Endodermal cell (in vitro differentiated cells): ENCODE results near the gene SNX6. TPM values are rescaled to one million over a fixed set of nuclear protein-coding genes. Genes with fewer than 3 reads are reported as not detected.

Experiments
- DNase-seq: peaks from one replicate; pipeline ENCODE4 v3.0.0-alpha.2; 2017
- H3K27ac ChIP-seq: 2 replicates; pipeline ENCODE4 v1.5.1; 2013; ENCODE audit warnings: mild to moderate bottlenecking, low read depth, low read length, moderate library complexity
- H3K27me3 ChIP-seq: 2 replicates; pipeline ENCODE4 v1.6.1; 2013; ENCODE audit warnings: mild to moderate bottlenecking, low read length, moderate library complexity; ENCODE audit not compliant: insufficient read depth, control insufficient read depth, poor library complexity, severe bottlenecking
- H3K36me3 ChIP-seq: 2 replicates; pipeline ENCODE4 v1.7.0; 2013; ENCODE audit warnings: mild to moderate bottlenecking, low read length, moderate library complexity; ENCODE audit not compliant: control insufficient read depth, insufficient read depth
- H3K4me1 ChIP-seq: one replicate; pipeline ENCODE4 v1.7.0; 2013; ENCODE audit warnings: low read length; ENCODE audit not compliant: control insufficient read depth, insufficient read depth
- H3K4me3 ChIP-seq: 2 replicates; pipeline ENCODE4 v1.5.1; 2013; ENCODE audit warnings: mild to moderate bottlenecking, low read length, moderate library complexity
- H3K9ac ChIP-seq: 2 replicates; pipeline ENCODE4 v1.6.1; 2013; ENCODE audit warnings: mild to moderate bottlenecking, low read length, moderate library complexity; ENCODE audit not compliant: poor library complexity, severe bottlenecking; ENCODE audit errors: extremely low read depth
- H3K9me3 ChIP-seq: 2 replicates; pipeline ENCODE4 v1.6.1; 2013; ENCODE audit warnings: mild to moderate bottlenecking, low read length, moderate library complexity; ENCODE audit not compliant: control insufficient read depth
- H3K27ac Mint-ChIP-seq: 2 replicates; pipeline ENCODE4 v1.8.0; 2020; ENCODE audit warnings: mixed read lengths
- H3K27me3 Mint-ChIP-seq: 2 replicates; pipeline ENCODE4 v1.8.0; 2021; ENCODE audit warnings: mild to moderate bottlenecking, mixed read lengths; ENCODE audit not compliant: insufficient read depth
- H3K36me3 Mint-ChIP-seq: 2 replicates; pipeline ENCODE4 v1.8.0; 2020; ENCODE audit warnings: low read depth, mixed read lengths
- H3K4me1 Mint-ChIP-seq: 2 replicates; pipeline ENCODE4 v1.8.0; 2020; ENCODE audit warnings: mixed read lengths
- H3K4me3 Mint-ChIP-seq: 2 replicates; pipeline ENCODE4 v1.8.0; 2020; ENCODE audit warnings: mild to moderate bottlenecking, moderate library complexity, mixed read lengths
- H3K9me3 Mint-ChIP-seq: 2 replicates; pipeline ENCODE4 v1.8.0; 2020; ENCODE audit warnings: mild to moderate bottlenecking, mixed read lengths
- WGBS, 2 experiments: methylation state at CpG; one replicate each; pipeline versions ENCODE4 v1.1.5 to v1.1.7; 2013; ENCODE audit warnings: missing lambda C conversion rate in 2 of 2, mixed read lengths in 1 of 2; ENCODE audit not compliant: insufficient coverage in 1 of 2, insufficient read length in 1 of 2; 5-methylcytosine and 5-hydroxymethylcytosine counted together
- total RNA-seq, 2 donors: library from RNA; stranded (reverse); fragmentation: NEBNext Ultra II Directional in 1 of 2; extraction: Animal tissue kit (Norgen Biotek cat#: 25700) in 1 of 2; gene quantifications; 2 replicates in 1 of 2; 3 replicates in 1 of 2; pipeline ENCODE4 v1.2.1, GENCODE V29; 2021
- TF ChIP-seq, protein P1 (sequence below): fragments of 200-600 bp; sonication (generic); conservative IDR thresholded peaks from 2 replicates; pipeline ENCODE4 v1.5.0; 2021; ENCODE audit warnings: antibody characterized with exemption, mild to moderate bottlenecking

The SNX6 gene
- total RNA-seq, 2 donors from 2014 or later, result 69.6 to 73.2 TPM

GRCh38 chr14:34610101-34610500 is 19.8 kb downstream of the SNX6 start:
- H3K9me3 ChIP-seq, result no peaks in the 10 kb centered on the region
- H3K4me1 ChIP-seq, result no peaks in the 10 kb centered on the region
- no peak overlapping the region for H3K9ac ChIP-seq
- Mint-ChIP-seq H3K4me3 (no peak overlapping the region), H3K36me3 (peaks cover 41% of the 10 kb centered on the region), H3K9me3 (no peaks in the 10 kb centered on the region), H3K27me3 (no peaks in the 10 kb centered on the region), H3K4me1 (no peaks in the 10 kb centered on the region), H3K27ac (no peak overlapping the region)
- TF ChIP-seq, protein P1, sequence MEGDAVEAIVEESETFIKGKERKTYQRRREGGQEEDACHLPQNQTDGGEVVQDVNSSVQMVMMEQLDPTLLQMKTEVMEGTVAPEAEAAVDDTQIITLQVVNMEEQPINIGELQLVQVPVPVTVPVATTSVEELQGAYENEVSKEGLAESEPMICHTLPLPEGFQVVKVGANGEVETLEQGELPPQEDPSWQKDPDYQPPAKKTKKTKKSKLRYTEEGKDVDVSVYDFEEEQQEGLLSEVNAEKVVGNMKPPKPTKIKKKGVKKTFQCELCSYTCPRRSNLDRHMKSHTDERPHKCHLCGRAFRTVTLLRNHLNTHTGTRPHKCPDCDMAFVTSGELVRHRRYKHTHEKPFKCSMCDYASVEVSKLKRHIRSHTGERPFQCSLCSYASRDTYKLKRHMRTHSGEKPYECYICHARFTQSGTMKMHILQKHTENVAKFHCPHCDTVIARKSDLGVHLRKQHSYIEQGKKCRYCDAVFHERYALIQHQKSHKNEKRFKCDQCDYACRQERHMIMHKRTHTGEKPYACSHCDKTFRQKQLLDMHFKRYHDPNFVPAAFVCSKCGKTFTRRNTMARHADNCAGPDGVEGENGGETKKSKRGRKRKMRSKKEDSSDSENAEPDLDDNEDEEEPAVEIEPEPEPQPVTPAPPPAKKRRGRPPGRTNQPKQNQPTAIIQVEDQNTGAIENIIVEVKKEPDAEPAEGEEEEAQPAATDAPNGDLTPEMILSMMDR, result no peak
- 93 to 100% methylated on average over 2 to 3 of the region's 3 CpGs for WGBS, 2 experiments
- no peak overlapping the region for H3K4me3 ChIP-seq
- DNase-seq, result no peak
- no peak overlapping the region for H3K27ac ChIP-seq
- H3K27me3 ChIP-seq, result no peaks in the 10 kb centered on the region
- peaks cover 43% of the 10 kb centered on the region for H3K36me3 ChIP-seq

DNA sequence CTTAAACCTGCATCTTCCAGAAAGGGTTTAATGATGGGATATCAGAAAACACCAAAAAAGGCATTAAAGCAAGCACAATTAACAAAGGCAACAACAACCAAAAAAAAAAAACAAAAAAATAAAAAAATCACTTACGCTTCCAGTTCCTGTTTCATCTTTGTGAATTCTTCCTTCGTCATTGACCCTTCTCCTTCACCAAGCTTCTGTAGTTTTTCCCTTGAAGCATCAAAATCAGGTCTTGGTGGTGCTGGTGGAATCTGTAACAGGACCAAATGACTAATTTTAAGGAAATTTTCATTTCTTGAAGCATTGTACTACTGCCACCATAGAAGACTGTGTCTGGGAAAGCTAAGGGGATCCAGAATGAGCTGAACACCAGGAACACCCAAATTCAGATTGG is 24.5 kb downstream of the SNX6 start:
- Histone ChIP-seq H3K9me3 (no peaks in the 10 kb centered on the region), H3K9ac (no peak overlapping the region), H3K27ac (no peak overlapping the region), H3K27me3 (no peaks in the 10 kb centered on the region), H3K4me1 (no peaks in the 10 kb centered on the region), H3K4me3 (no peak overlapping the region), H3K36me3 (peaks cover 79% of the 10 kb centered on the region)
- H3K4me3 Mint-ChIP-seq, result no peak overlapping the region
- no peak overlapping the region for H3K27ac Mint-ChIP-seq
- H3K27me3 Mint-ChIP-seq, result no peaks in the 10 kb centered on the region
- peaks cover 61% of the 10 kb centered on the region for H3K36me3 Mint-ChIP-seq
- no peaks in the 10 kb centered on the region for H3K4me1 Mint-ChIP-seq
- TF ChIP-seq, protein P1, result no peak
- DNase-seq, result no peak
- H3K9me3 Mint-ChIP-seq, result no peaks in the 10 kb centered on the region
- WGBS, 2 experiments, result 87 to 100% methylated on average over 2 of the region's 2 CpGs

- Mint-ChIP-seq H3K36me3 (peaks cover 66% of the 10 kb centered on the region), H3K27ac (no peak overlapping the region), H3K4me1 (no peaks in the 10 kb centered on the region), H3K27me3 (no peaks in the 10 kb centered on the region), H3K9me3 (no peaks in the 10 kb centered on the region), H3K4me3 (no peak overlapping the region)
- no peaks in the 10 kb centered on the region for H3K27me3 ChIP-seq
- no peak for DNase-seq
- 100% methylated on average over 1 of the region's 1 CpG; no CpG with 5 or more reads in 1 of the 2 experiments for WGBS, 2 experiments
- H3K27ac ChIP-seq, result no peak overlapping the region
- H3K4me3 ChIP-seq, result no peak overlapping the region
- TF ChIP-seq, protein P1, result no peak
- H3K9ac ChIP-seq, result no peak overlapping the region
- H3K9me3 ChIP-seq, result no peaks in the 10 kb centered on the region
- H3K4me1 ChIP-seq, result no peaks in the 10 kb centered on the region
- peaks cover 82% of the 10 kb centered on the region for H3K36me3 ChIP-seq
These were observed 25.0 kb downstream of the SNX6 start for GRCh38 chr14:34604995-34605394.
